BLaER1 (cell line): ENCODE results near the gene SCYGR8.

ENCODE experiments used
- H3K27ac ChIP-seq: shearing (Covaris generic); formaldehyde crosslinking; 2 replicates; pipeline ENCODE4 v1.8.1; 2022
- H3K27me3 ChIP-seq: shearing (Covaris generic); formaldehyde crosslinking; 2 replicates; pipeline ENCODE4 v1.8.1; 2022
- H3K36me3 ChIP-seq: shearing (Covaris generic); formaldehyde crosslinking; 2 replicates; pipeline ENCODE4 v1.8.1; 2022
- H3K4me1 ChIP-seq: shearing (Covaris generic); formaldehyde crosslinking; 2 replicates; pipeline ENCODE4 v1.8.1; 2022
- H3K4me2 ChIP-seq: shearing (Covaris generic); formaldehyde crosslinking; 2 replicates; pipeline ENCODE4 v1.8.1; 2022
- H3K4me3 ChIP-seq: shearing (Covaris generic); formaldehyde crosslinking; 2 replicates; pipeline ENCODE4 v1.8.1; 2022
- H3K9ac ChIP-seq: shearing (Covaris generic); formaldehyde crosslinking; 2 replicates; pipeline ENCODE4 v1.8.1; 2022
- H3K9me3 ChIP-seq: shearing (Covaris generic); formaldehyde crosslinking; 2 replicates; pipeline ENCODE4 v1.8.1; 2022
- H4K20me1 ChIP-seq: shearing (Covaris generic); formaldehyde crosslinking; 2 replicates; pipeline ENCODE4 v1.8.1; 2022
- Cebpa-rat ChIP-seq: shearing (Covaris generic); IDR thresholded peaks from 2 replicates; pipeline ENCODE4 v1.8.1; 2022

SCYGR8 gene

DNA sequence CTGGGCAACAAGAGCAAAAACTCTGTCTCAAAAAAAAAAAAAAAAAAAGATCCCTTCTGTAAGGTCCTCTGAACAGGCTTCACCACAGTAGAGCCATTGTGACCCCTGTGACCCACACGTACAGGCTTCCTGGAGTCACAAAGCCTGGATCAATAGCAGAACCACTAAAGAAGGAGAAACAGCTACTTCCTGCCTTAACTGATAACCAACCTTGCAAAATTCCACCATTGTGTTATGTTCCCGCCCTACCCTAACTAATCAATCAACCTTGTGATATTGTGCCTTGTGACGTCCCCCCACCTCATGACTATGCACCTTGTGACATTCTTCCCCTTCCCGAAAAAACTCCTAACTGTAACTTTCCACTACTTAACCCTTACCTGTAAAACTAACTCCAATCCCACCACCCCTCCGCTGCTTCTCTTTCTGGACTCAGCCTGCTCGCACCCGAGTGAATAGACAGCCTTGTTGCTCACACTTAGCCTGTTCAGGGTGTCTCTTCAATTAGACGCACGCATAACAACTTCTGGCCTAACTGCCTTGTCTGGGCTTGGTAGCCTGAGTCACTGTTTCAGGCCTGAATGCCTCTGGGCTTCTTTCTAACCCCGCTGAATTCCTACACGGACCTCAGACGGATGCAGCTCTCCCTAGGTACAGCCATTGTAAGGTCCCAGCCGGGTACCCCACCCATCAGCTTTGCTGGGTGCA lies 13.9 kb downstream of the SCYGR8 start:
- H3K9ac ChIP-seq = no peak overlapping the region
- H3K9me3 ChIP-seq = no peaks in the 10 kb centered on the region
- H3K4me1 ChIP-seq = no peaks in the 10 kb centered on the region
- no peaks in the 10 kb centered on the region for H3K27me3 ChIP-seq
- no peaks in the 10 kb centered on the region for H4K20me1 ChIP-seq
- no peak overlapping the region for H3K27ac ChIP-seq
- H3K36me3 ChIP-seq = no peaks in the 10 kb centered on the region
- TF ChIP-seq Cebpa-rat = no peak
- no peak overlapping the region for H3K4me2 ChIP-seq
- no peak overlapping the region for H3K4me3 ChIP-seq

DNA sequence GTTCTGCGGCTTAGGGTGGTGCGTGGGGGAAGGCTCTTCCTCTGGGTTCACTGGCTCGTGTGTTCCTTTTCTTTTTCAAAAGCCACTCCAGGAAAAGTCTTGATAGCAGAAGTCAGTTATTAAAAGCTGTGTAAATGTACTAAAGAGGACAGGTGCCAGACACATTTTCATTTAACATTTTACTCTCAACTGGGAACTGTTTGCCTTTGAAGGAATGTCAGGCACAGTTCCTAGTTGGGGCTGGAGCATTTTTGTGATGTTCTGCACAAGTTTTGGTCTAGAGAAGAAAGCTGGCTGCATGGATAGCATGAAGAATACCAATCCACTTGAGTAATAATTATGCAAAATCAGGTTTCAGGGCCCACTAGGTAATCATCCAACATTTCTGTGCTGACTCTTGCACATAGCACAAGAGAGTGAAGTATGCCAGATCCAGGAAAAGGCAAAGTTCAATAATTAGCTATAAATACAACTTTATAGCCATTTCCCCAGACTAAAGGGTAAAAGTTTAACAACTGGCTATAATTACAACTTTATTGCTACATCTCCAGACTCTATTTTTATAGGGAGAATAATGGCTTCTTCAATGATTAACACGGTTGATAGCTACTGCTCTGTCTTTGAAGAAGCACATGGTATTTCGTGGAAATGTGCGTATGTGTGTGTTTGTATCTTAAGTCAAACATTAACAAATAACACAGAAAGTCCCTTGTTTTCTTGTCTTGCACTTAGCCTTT lies 16.2 kb downstream of the SCYGR8 start:
- H3K4me2 ChIP-seq = no peak overlapping the region
- no peaks in the 10 kb centered on the region for H3K36me3 ChIP-seq
- H3K9ac ChIP-seq = no peak overlapping the region
- no peaks in the 10 kb centered on the region for H3K9me3 ChIP-seq
- H3K27ac ChIP-seq = no peak overlapping the region
- no peaks in the 10 kb centered on the region for H3K4me1 ChIP-seq
- TF ChIP-seq Cebpa-rat = no peak
- H4K20me1 ChIP-seq = no peaks in the 10 kb centered on the region
- H3K4me3 ChIP-seq = no peak overlapping the region
- H3K27me3 ChIP-seq = no peaks in the 10 kb centered on the region

DNA sequence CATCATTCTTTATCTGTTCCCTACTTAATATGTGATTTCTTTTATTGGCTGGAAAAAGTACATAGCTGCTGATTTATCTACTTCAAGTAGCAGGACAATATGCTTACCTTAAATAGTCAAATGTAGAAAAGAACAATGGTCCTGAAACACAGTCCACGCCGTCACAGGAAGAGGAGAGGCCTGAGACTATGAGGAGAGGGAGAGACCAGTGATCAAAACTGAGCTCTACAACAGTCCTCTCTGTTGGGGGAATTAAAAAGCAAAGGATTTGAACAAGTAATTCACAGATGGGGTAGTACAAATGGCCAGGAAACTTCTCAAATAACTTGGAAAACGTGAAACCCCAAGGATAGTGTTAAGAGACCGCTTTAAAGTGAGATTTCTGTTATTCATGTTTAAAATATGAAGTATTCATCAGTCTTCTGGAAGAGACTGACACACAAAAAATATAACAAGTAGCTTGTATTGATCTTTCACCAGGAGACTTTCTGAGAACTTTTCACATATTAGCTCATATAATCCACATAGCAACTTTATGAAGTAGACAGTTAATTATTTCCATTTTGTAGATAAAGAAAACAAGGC lies 20.2 kb downstream of the SCYGR8 start:
- H3K27ac ChIP-seq = no peak overlapping the region
- TF ChIP-seq Cebpa-rat = no peak

GRCh38 chr2:227766373-227766883 lies 20.7 kb downstream of the SCYGR8 start:
- no peaks in the 10 kb centered on the region for H3K36me3 ChIP-seq
- no peaks in the 10 kb centered on the region for H3K4me1 ChIP-seq
- no peaks in the 10 kb centered on the region for H3K9me3 ChIP-seq
- no peak for TF ChIP-seq Cebpa-rat
- no peaks in the 10 kb centered on the region for H4K20me1 ChIP-seq
- H3K27ac ChIP-seq = no peak overlapping the region
- no peak overlapping the region for H3K4me3 ChIP-seq
- H3K4me2 ChIP-seq = no peak overlapping the region
- H3K27me3 ChIP-seq = no peaks in the 10 kb centered on the region
- no peak overlapping the region for H3K9ac ChIP-seq

More for the DNA sequence above, 20.2 kb downstream of the SCYGR8 start:
- Histone ChIP-seq H3K4me1 (no peaks in the 10 kb centered on the region), H3K9me3 (no peaks in the 10 kb centered on the region), H3K27me3 (no peaks in the 10 kb centered on the region), H4K20me1 (no peaks in the 10 kb centered on the region), H3K4me2 (no peak overlapping the region), H3K9ac (no peak overlapping the region), H3K4me3 (no peak overlapping the region), H3K36me3 (no peaks in the 10 kb centered on the region)

- Histone ChIP-seq H3K4me2 (no peak overlapping the region), H3K27me3 (no peaks in the 10 kb centered on the region), H3K4me3 (no peak overlapping the region), H3K4me1 (no peaks in the 10 kb centered on the region), H3K36me3 (no peaks in the 10 kb centered on the region), H3K9me3 (no peaks in the 10 kb centered on the region), H4K20me1 (no peaks in the 10 kb centered on the region), H3K9ac (no peak overlapping the region), H3K27ac (no peak overlapping the region)
- no peak for TF ChIP-seq Cebpa-rat
These were observed 22.1 kb downstream of the SCYGR8 start for GRCh38 chr2:227767830-227768229.

DNA sequence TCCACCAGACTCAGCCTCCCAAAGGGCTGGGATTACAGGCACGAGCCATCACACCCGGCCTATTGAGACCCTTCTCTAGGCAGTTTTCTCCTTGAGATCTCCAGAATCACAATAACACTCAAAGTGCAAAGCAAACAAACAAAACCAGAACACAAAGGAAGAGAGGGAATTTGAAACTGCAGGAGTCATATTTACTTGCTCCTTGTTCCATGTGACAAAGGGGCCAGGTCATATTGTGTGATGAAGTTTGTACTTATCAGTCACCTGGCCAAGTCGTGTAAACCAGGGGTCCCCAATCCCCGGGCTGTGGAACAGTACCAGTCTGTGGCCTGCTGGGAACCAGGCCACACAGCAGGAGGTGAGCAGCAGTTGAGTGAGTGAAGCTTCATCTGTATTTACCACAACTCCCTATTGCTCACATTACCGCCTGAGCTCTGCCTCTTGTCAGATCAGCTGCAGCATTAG lies 26.5 kb downstream of the SCYGR8 start:
- Histone ChIP-seq H3K27ac (no peak overlapping the region), H4K20me1 (no peaks in the 10 kb centered on the region), H3K4me2 (no peak overlapping the region), H3K27me3 (no peaks in the 10 kb centered on the region), H3K4me3 (no peak overlapping the region), H3K36me3 (no peaks in the 10 kb centered on the region), H3K9me3 (no peaks in the 10 kb centered on the region), H3K9ac (no peak overlapping the region), H3K4me1 (no peaks in the 10 kb centered on the region)
- no peak for TF ChIP-seq Cebpa-rat

DNA sequence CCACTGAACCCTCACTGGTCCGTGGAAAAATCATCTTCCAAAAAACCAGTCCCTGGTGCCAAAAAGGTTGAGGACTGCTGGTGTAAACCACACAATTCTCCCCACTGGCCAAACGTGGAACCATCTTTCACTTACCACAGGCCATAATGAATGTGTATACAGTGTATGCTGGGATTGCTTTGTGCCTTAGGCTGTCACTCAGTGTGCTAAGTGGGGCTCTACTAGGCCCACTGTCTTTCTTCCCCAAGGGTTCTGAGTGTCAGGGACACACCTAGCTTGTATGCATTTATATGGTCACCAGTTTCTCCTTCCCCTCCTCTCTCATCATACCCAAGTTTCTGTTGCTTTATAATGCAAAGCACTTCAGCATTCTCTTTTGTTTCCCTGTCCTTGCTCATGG lies 27.2 kb downstream of the SCYGR8 start:
- no peak for TF ChIP-seq Cebpa-rat
- H3K9me3 ChIP-seq = no peaks in the 10 kb centered on the region
- H4K20me1 ChIP-seq = no peaks in the 10 kb centered on the region
- H3K36me3 ChIP-seq = no peaks in the 10 kb centered on the region
- H3K4me3 ChIP-seq = no peak overlapping the region
- no peak overlapping the region for H3K9ac ChIP-seq
- no peak overlapping the region for H3K27ac ChIP-seq
- no peaks in the 10 kb centered on the region for H3K4me1 ChIP-seq
- no peak overlapping the region for H3K4me2 ChIP-seq
- H3K27me3 ChIP-seq = no peaks in the 10 kb centered on the region

DNA sequence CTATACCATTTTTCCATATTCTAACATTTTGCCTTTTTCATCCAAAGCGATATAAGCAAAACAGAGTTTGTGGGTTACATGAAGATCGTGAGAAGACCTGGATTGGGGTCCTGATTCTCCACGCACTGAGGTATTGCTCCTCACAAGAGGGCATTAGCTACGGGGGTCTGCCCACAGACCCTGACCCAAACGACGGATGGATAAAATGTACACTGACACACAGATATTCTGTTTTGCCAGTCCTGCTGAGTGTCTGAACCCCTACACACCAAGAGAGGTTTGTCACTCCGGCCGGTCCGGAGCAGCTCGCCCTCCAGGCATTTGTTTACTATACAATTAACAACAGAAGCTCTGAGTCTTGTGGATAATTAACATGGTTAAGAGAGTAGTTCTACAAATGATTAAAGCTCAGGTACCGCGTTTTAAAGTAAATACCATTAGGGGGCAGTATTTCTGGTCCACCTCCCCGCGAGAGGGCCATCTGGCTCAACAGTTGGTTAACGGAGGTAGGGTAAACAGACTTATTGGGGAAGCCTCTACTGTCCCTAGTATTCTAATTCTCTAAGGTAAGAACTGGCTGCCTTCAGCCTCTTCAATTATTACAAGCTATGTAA lies 28.4 kb downstream of the SCYGR8 start:
- no peak for TF ChIP-seq Cebpa-rat
- Histone ChIP-seq H3K9ac (no peak overlapping the region), H3K9me3 (no peaks in the 10 kb centered on the region)

GRCh38 chr2:227774895-227775842 lies 29.5 kb downstream of the SCYGR8 start:
- Histone ChIP-seq H3K4me2 (no peak overlapping the region), H3K27ac (no peak overlapping the region), H3K4me1 (no peaks in the 10 kb centered on the region), H3K4me3 (no peak overlapping the region), H3K36me3 (no peaks in the 10 kb centered on the region), H3K9ac (no peak overlapping the region), H4K20me1 (no peaks in the 10 kb centered on the region), H3K27me3 (no peaks in the 10 kb centered on the region), H3K9me3 (no peaks in the 10 kb centered on the region)
- no peak for TF ChIP-seq Cebpa-rat

More for the DNA sequence above, 28.4 kb downstream of the SCYGR8 start:
- Histone ChIP-seq H3K27me3 (no peaks in the 10 kb centered on the region), H3K27ac (no peak overlapping the region), H3K4me3 (no peak overlapping the region), H3K4me2 (no peak overlapping the region), H4K20me1 (no peaks in the 10 kb centered on the region), H3K36me3 (no peaks in the 10 kb centered on the region), H3K4me1 (no peaks in the 10 kb centered on the region)
